Sigmoid colon (tissue), 7 donors: ENCODE measurements around the gene PLCG1. TPM values are rescaled to one million over a fixed set of nuclear protein-coding genes. Genes with fewer than 3 reads are reported as not detected.
A peak's percentile ranks its signal among the peaks of the same experiment; 100 is the strongest.

ENCODE experiments used
- DNase-seq: peaks from one replicate; pipeline ENCODE4 v3.0.0-alpha.2; 2019
- H3K27ac ChIP-seq, 4 donors: fragments of 200-600 bp; sonication (generic); one replicate each; pipeline ENCODE4 v1.5.1; 2016 to 2019; ENCODE audit warnings: mild to moderate bottlenecking in 1 of 4
- H3K27me3 ChIP-seq, 3 donors: fragments of 200-600 bp; sonication (generic); one replicate each; pipeline ENCODE4 v1.5.1; 2019; ENCODE audit warnings: mild to moderate bottlenecking in 1 of 3
- H3K36me3 ChIP-seq, 4 donors: fragments of 200-600 bp; sonication (generic); one replicate each; pipeline ENCODE4 v1.5.1; 2016 to 2019
- H3K4me1 ChIP-seq, 4 donors: fragments of 200-600 bp; sonication (generic); one replicate each; pipeline ENCODE4 v1.5.1; 2017 to 2019
- H3K4me3 ChIP-seq, 4 donors: fragments of 200-600 bp; sonication (generic); one replicate each; pipeline ENCODE4 v1.5.1; 2017 to 2019; ENCODE audit warnings: mild to moderate bottlenecking in 2 of 4, moderate library complexity in 1 of 4
- H3K9me3 ChIP-seq, 4 donors: fragments of 200-600 bp in 3 of 4; sonication (generic) in 3 of 4; one replicate each; pipeline versions ENCODE4 v1.5.1 to v1.6.1; 2013 to 2019
- EP300 ChIP-seq, 4 donors: sonication (generic); formaldehyde crosslinking; IDR thresholded peaks; one replicate each; pipeline ENCODE4 v1.6.1; 2017; ENCODE audit warnings: antibody characterized with exemption in 4 of 4
- POLR2A ChIP-seq, 2 donors: fragments of 450-650 bp; IDR thresholded peaks; one replicate each; pipeline ENCODE4 v1.6.1; 2016; ENCODE audit warnings: antibody characterized with exemption in 2 of 2, mild to moderate bottlenecking in 2 of 2, moderate library complexity in 2 of 2
- POLR2AphosphoS5 ChIP-seq, 4 donors: sonication (generic); formaldehyde crosslinking; IDR thresholded peaks; one replicate each; pipeline ENCODE4 v1.6.1; 2017; ENCODE audit warnings: antibody characterized with exemption in 4 of 4
- WGBS, 2 donors: extraction: QIAGEN DNeasy Blood & Tissue Kit; methylation state at CpG; one replicate each; pipeline ENCODE4 v1.1.7; 2013; 5-methylcytosine and 5-hydroxymethylcytosine counted together
- intact Hi-C: fragments of 100-400 bp; cut with DNase I; formaldehyde crosslinking; loops from one replicate; pipeline ENCODE4 v1.15.1; 2023
- polyA plus RNA-seq, 3 donors: library from polyadenylated mRNA; stranded (reverse); fragments of 200-250 nt; gene quantifications; one replicate each; pipeline ENCODE4 v1.2.3, GENCODE V29; 2013
- total RNA-seq, 4 donors: library from RNA; depleted of rRNA; stranded (reverse); fragments of >200 nt; gene quantifications; one replicate each; pipeline ENCODE4 v1.1.0, GENCODE V29; 2016
- TF ChIP-seq, protein P1 (sequence below), 4 experiments: fragments of 450-650 bp in 3 of 4; fragments of 200-600 bp in 1 of 4; IDR thresholded peaks; one replicate each; pipeline ENCODE4 v1.5.1; 2016 to 2019; ENCODE audit warnings: antibody characterized with exemption in 4 of 4, mild to moderate bottlenecking in 3 of 4, moderate library complexity in 2 of 4
- donor health status: healthy with polysubstance abuse.
- donor health status: Bipolar disorder and iron deficiency.
- donor health status: healthy.

The PLCG1 gene
- total and polyA plus RNA-seq, 7 donors, result 9.9 to 152 (median 55.1) TPM

DNA sequence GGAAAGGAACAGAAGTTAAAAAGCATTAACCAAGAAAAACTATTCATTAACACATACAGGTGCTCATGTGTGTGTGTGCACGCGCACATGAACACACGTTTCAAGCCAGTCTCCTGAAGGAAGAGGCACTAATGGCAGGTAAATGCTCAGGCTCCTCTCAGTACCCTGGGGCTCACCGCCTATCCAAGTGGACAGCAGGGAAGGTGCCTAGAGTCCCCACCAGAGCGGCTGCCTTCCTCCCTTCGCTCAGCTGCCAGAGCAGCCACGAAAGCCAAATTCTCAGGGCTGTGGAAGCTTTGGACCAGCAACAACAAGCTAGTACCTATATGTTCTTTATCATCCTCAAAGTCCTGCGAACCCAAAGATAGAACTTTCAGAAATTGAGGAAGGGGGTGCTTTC, 42.6 kb downstream of the PLCG1 start:
- no peak overlapping the region for H3K4me3 ChIP-seq
- no peak for TF ChIP-seq POLR2A (IDR thresholded peaks at IDR 0.05)
- TF ChIP-seq EP300 (IDR thresholded peaks at IDR 0.05), result no peak
- TF ChIP-seq, protein P1, sequence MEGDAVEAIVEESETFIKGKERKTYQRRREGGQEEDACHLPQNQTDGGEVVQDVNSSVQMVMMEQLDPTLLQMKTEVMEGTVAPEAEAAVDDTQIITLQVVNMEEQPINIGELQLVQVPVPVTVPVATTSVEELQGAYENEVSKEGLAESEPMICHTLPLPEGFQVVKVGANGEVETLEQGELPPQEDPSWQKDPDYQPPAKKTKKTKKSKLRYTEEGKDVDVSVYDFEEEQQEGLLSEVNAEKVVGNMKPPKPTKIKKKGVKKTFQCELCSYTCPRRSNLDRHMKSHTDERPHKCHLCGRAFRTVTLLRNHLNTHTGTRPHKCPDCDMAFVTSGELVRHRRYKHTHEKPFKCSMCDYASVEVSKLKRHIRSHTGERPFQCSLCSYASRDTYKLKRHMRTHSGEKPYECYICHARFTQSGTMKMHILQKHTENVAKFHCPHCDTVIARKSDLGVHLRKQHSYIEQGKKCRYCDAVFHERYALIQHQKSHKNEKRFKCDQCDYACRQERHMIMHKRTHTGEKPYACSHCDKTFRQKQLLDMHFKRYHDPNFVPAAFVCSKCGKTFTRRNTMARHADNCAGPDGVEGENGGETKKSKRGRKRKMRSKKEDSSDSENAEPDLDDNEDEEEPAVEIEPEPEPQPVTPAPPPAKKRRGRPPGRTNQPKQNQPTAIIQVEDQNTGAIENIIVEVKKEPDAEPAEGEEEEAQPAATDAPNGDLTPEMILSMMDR (IDR thresholded peaks at IDR 0.05), result no peak
- no peak for TF ChIP-seq POLR2AphosphoS5 (IDR thresholded peaks at IDR 0.05)
- intact Hi-C loops, result loop anchor here (10.0 kb wide), 1 partner anchor 235 kb away; no protein-coding TSS in a partner anchor
- WGBS, 2 donors, result 95 to 96% methylated on average over 8 of the region's 8 CpGs
- no peak for DNase-seq
- peaks cover 0 to 27% (median 2%) of the 10 kb centered on the region in 4 donors for H3K36me3 ChIP-seq
- peaks cover 0 to 51% (median 48%) of the 10 kb centered on the region in 4 donors for H3K4me1 ChIP-seq
- peak overlapping the region in 3 of 4 donors; percentile 77 to 83 (median 83) for H3K27ac ChIP-seq
- H3K27me3 ChIP-seq, result no peaks in the 10 kb centered on the region
- no peaks in the 10 kb centered on the region for H3K9me3 ChIP-seq

DNA sequence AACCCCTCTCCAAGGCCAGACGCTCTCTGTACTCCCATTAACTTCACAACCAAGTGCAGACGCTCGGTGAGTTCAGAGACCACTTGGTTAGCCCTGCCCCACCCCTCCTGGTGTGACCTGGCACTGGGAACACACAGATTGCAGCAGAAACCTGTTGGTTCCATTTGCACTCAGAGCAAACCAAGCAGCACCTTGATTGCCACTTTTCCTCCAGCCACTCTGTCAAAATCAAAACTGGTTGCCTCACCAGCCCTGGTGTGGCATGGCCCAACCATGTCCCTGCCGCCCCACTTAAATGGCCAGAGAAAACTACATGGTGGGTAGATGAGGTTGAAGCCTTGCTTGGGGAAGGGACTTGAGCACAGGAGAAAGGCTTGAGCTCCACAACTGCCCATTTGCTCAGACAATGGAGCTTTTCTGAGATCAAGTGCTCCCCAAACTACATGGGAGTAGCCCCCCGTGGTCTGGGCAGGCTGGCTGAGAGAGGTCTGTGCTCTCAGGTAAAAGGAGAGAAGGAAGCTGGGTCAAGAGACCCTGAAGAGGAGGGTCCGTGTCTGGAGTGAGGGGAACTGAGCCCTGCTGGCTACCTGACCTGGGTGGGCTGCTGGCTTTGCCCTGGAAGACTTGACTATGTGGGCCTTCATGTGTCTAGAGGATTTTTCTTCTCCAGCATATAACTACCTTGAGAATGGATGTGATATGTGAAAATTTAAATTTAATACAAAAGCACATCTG, 43.4 kb downstream of the PLCG1 start:
- DNase-seq, result no peak
- 88 to 90% methylated on average over 6 of the region's 6 CpGs for WGBS, 2 donors
- TF ChIP-seq EP300 (IDR thresholded peaks at IDR 0.05) (no peak), POLR2A (IDR thresholded peaks at IDR 0.05) (no peak), POLR2AphosphoS5 (IDR thresholded peaks at IDR 0.05) (no peak)
- TF ChIP-seq, protein P1 (IDR thresholded peaks at IDR 0.05), result no peak
- peaks cover 0 to 42% (median 40%) of the 10 kb centered on the region in 4 donors for H3K4me1 ChIP-seq
- no peaks in the 10 kb centered on the region for H3K27me3 ChIP-seq
- no peaks in the 10 kb centered on the region for H3K9me3 ChIP-seq
- intact Hi-C loops, result no loop called here
- H3K27ac ChIP-seq, result no peak overlapping the region
- no peak overlapping the region for H3K4me3 ChIP-seq
- peaks cover 0 to 25% (median 2%) of the 10 kb centered on the region in 4 donors for H3K36me3 ChIP-seq

DNA sequence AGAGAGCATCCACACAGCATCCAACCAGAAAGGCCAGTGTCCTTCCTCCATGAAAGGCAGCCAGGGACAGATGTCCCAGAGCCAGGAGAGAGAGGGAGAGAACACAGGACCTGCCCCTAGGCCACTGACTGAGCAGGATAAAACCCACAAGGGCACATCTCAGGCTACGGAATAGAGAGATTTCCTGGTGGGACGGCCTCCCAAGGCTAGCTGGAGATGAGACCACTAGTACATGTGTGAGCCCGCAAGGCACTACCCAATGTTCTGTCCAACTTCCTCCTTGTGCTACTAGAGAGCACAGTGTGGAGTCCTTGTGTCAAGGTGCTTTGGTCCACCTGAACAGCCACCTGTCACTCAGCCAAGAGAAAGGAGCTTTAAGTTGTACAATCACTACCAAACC, 44.2 kb downstream of the PLCG1 start:
- intact Hi-C loops, result no loop called here
- Histone ChIP-seq H3K27ac (no peak overlapping the region), H3K27me3 (no peaks in the 10 kb centered on the region), H3K36me3 (peaks cover 0 to 25% (median 2%) of the 10 kb centered on the region in 4 donors), H3K4me1 (peaks cover 0 to 34% (median 32%) of the 10 kb centered on the region in 4 donors), H3K9me3 (no peaks in the 10 kb centered on the region), H3K4me3 (no peak overlapping the region)
- no peak for DNase-seq
- TF ChIP-seq EP300 (IDR thresholded peaks at IDR 0.05) (no peak), POLR2AphosphoS5 (IDR thresholded peaks at IDR 0.05) (no peak), POLR2A (IDR thresholded peaks at IDR 0.05) (no peak)
- TF ChIP-seq, protein P1 (IDR thresholded peaks at IDR 0.05), result no peak
- WGBS, 2 donors, result 94 to 96% methylated on average over 3 of the region's 3 CpGs

DNA sequence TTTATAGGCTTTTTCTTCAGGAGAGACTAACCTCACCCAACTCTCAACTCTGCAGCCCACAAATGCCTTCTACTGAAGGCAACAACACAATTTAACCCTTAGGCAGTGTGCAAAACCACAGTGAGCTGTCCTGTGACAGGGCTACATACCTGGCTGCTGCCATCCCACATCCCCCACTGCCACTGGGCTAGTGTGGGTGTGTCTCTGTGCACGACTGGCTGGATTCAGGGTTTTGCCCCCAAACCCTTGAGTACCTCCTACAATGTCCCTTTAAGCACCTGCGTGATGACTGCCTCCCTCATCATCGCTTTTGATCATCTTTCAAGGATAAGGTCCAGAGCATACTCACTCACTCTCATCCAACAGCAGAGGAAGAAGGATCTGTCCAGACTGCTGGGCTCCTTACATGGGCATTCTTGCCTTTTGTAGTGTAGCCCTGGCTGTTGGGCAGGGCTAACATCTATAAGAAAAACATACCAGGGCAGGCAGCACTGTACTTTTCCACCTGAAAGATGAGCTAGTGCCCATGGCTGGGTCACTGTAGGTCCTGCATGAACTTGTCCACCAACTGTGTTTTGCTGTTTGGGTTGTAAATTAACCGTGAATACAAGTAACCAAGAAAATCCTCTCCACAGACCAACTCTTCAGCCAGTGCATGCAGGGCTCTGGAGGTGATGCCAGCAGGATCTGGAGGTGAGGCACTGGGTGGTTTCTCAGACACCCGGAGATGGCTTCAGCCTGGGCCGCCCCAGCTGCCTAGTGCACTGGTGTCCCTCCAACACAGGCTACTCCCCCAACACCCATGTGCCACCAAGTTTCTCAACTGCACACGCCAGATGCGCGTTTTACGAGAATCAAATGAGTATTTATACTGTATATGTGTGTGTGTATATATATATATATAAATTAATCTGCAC, 45.2 kb downstream of the PLCG1 start:
- peaks cover 0 to 25% (median 2%) of the 10 kb centered on the region in 4 donors for H3K36me3 ChIP-seq
- H3K9me3 ChIP-seq, result no peaks in the 10 kb centered on the region
- intact Hi-C loops, result no loop called here
- no peak overlapping the region for H3K4me3 ChIP-seq
- no peak for DNase-seq
- TF ChIP-seq POLR2A (IDR thresholded peaks at IDR 0.05) (no peak), POLR2AphosphoS5 (IDR thresholded peaks at IDR 0.05) (no peak), EP300 (IDR thresholded peaks at IDR 0.05) (no peak)
- TF ChIP-seq, protein P1 (IDR thresholded peaks at IDR 0.05), result no peak
- peaks cover 0 to 25% (median 22%) of the 10 kb centered on the region in 4 donors for H3K4me1 ChIP-seq
- no peak overlapping the region for H3K27ac ChIP-seq
- H3K27me3 ChIP-seq, result no peaks in the 10 kb centered on the region
- WGBS, 2 donors, result 89 to 91% methylated on average over 10 of the region's 10 CpGs
